Nephron progenitor cell (in vitro differentiated cells): ENCODE data around the gene ZNF282.
A peak's percentile ranks its signal among the peaks of the same experiment; 100 is the strongest.

Experiments
- DNase-seq: peaks from one replicate; pipeline ENCODE4 v3.0.0; 2021
- H3K27ac Mint-ChIP-seq: 2 replicates; pipeline ENCODE4 v1.8.0; 2021; ENCODE audit warnings: mild to moderate bottlenecking, moderate library complexity, mixed read lengths
- H3K27me3 Mint-ChIP-seq: 2 replicates; pipeline ENCODE4 v1.8.0; 2021; ENCODE audit warnings: mild to moderate bottlenecking, low read depth, mixed read lengths; ENCODE audit not compliant: poor library complexity
- H3K36me3 Mint-ChIP-seq: 2 replicates; pipeline ENCODE4 v1.8.0; 2021; ENCODE audit warnings: low read depth, mixed read lengths
- H3K4me1 Mint-ChIP-seq: 2 replicates; pipeline ENCODE4 v1.8.0; 2021; ENCODE audit warnings: mixed read lengths
- H3K4me3 Mint-ChIP-seq: 2 replicates; pipeline ENCODE4 v1.8.0; 2021; ENCODE audit warnings: mild to moderate bottlenecking, moderate library complexity, mixed read lengths
- H3K9me3 Mint-ChIP-seq: 2 replicates; pipeline ENCODE4 v1.8.0; 2021; ENCODE audit warnings: mild to moderate bottlenecking, moderate library complexity, mixed read lengths
- CTCF ChIP-seq: fragments of 200-600 bp; sonication (generic); IDR thresholded peaks from 2 replicates; pipeline ENCODE4 v1.5.0; 2021; ENCODE audit warnings: antibody characterized with exemption

The ZNF282 gene

DNA sequence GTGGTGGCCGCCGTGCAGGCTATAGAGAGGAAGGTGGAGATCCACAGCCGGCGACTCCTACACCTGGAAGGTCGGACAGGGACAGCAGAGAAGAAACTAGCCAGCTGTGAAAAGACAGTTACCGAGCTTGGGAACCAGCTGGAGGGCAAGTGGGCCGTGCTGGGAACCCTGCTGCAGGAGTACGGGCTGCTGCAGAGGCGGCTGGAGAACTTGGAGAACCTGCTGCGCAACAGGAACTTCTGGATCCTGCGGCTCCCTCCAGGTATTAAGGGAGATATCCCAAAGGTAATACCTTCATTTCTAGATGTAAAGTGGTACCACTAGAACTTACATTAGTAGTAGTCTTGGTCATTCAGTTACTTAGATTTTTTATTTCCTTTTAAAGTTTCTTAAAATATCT lies 41.3 kb upstream of the ZNF282 start:
- TF ChIP-seq CTCF: no peak
- no peak overlapping the region for H3K4me3 Mint-ChIP-seq
- peaks cover 60% of the 10 kb centered on the region for H3K36me3 Mint-ChIP-seq
- H3K4me1 Mint-ChIP-seq: peaks cover 19% of the 10 kb centered on the region
- H3K27ac Mint-ChIP-seq: peak overlapping the region; percentile 64
- peaks cover 2% of the 10 kb centered on the region for H3K27me3 Mint-ChIP-seq
- no peak for DNase-seq
- peaks cover 12% of the 10 kb centered on the region for H3K9me3 Mint-ChIP-seq

DNA sequence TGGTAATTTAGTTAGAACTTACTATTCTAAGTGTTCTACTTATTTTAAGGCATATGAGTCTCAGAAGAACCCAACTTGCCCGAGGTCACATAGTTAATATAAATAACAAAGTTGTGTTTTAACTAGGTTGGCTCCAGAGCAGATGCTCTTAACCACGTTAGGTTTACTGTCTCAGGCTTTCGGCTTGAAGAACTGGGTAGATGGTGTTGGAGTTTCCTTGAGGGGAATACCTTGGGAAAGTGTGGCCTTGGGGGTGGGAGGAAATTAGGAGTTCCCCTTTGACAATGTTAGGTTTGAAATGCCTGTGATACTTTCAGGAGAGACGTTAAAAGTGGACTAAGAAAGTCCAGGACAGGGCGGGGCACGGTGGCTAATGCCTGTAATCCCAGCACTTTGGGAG lies 38.4 kb upstream of the ZNF282 start:
- peaks cover 9% of the 10 kb centered on the region for H3K4me1 Mint-ChIP-seq
- H3K36me3 Mint-ChIP-seq: peaks cover 63% of the 10 kb centered on the region
- H3K4me3 Mint-ChIP-seq: no peak overlapping the region
- TF ChIP-seq CTCF: no peak
- DNase-seq: no peak
- peaks cover 2% of the 10 kb centered on the region for H3K27me3 Mint-ChIP-seq
- no peak overlapping the region for H3K27ac Mint-ChIP-seq
- H3K9me3 Mint-ChIP-seq: peaks cover 12% of the 10 kb centered on the region

DNA sequence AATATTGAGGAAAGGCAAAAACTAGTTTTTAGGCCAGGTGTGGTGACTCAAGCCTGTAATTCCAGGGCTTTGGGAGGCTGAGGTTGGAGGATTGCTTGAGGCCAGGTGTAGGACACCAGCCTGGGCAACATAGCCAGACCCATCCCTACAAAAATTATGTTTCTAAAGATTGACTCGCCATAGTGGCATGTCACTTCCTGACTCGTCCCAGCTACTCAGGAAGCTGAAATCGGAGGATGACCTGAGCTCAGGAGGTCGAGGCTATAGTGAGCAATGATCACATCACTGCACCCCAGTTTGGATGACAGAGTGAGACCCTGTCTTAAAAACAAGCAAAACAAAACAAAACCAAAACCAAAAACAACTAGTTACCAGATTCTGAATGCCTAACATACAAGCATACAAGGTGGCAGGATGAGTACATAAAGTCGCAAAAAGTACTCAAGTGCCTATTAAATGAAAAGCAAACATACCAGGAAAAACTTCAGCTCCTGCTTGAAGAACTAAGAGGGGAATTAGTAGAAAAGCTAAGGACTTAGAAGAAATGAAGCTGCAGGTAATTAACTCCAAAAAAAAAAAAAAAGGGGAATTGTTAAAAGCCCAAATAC lies 34.0 kb upstream of the ZNF282 start:
- Mint-ChIP-seq H3K27ac (peak overlapping the region; percentile 31), H3K4me1 (no peaks in the 10 kb centered on the region), H3K4me3 (no peak overlapping the region), H3K27me3 (peaks cover 2% of the 10 kb centered on the region), H3K9me3 (peaks cover 4% of the 10 kb centered on the region), H3K36me3 (peaks cover 55% of the 10 kb centered on the region)
- no peak for DNase-seq
- TF ChIP-seq CTCF: no peak

- no peaks in the 10 kb centered on the region for H3K4me1 Mint-ChIP-seq
- no peaks in the 10 kb centered on the region for H3K9me3 Mint-ChIP-seq
- TF ChIP-seq CTCF: no peak
- H3K27me3 Mint-ChIP-seq: no peaks in the 10 kb centered on the region
- no peak overlapping the region for H3K27ac Mint-ChIP-seq
- no peak overlapping the region for H3K4me3 Mint-ChIP-seq
- peaks cover 44% of the 10 kb centered on the region for H3K36me3 Mint-ChIP-seq
- DNase-seq: no peak
These were observed 29.2 kb upstream of the ZNF282 start for GRCh38 chr7:149166142-149166541.

DNA sequence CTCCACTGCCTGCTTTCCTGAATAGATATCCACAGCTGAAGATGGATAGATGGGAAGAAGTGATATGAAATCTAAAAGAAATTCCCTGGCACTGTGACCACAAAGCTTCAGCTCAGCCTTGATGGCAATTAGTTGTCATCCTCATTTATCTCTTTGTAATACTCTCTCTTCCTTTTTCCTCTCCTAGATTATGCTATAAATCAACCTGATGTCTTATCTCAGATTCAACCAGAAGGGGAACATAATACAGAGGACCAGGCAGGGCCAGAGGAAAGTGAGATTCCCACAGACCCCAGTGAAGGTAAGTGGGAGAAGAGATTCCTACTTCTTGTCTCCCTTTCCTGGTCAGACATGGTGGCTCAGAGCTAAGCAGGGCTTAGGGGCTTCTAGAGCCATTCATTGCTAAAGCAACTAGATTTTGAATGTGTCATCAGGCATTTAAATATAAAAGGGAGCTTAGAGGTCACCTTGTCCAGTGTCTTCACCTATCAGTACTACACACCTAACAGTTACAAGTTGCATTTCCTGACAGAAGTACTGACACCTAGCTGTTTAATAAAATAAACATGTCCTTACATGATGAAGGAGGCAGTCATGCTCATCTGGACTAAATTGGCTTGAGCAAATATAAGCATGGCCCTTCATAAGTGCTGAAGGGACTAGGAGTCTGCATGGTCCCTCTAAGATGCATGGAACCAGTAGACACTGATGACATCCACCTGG lies 28.6 kb upstream of the ZNF282 start:
- Mint-ChIP-seq H3K4me3 (no peak overlapping the region), H3K4me1 (no peaks in the 10 kb centered on the region), H3K27ac (no peak overlapping the region), H3K9me3 (no peaks in the 10 kb centered on the region), H3K36me3 (peaks cover 38% of the 10 kb centered on the region), H3K27me3 (no peaks in the 10 kb centered on the region)
- no peak for TF ChIP-seq CTCF
- no peak for DNase-seq
